Measurements from ENCODE around the gene MYL4. TPM values are rescaled to one million over a fixed set of nuclear protein-coding genes. Genes with fewer than 3 reads are reported as not detected.

The MYL4 gene
- total RNA-seq, 6 experiments from 2014 or later: not detected

DNA sequence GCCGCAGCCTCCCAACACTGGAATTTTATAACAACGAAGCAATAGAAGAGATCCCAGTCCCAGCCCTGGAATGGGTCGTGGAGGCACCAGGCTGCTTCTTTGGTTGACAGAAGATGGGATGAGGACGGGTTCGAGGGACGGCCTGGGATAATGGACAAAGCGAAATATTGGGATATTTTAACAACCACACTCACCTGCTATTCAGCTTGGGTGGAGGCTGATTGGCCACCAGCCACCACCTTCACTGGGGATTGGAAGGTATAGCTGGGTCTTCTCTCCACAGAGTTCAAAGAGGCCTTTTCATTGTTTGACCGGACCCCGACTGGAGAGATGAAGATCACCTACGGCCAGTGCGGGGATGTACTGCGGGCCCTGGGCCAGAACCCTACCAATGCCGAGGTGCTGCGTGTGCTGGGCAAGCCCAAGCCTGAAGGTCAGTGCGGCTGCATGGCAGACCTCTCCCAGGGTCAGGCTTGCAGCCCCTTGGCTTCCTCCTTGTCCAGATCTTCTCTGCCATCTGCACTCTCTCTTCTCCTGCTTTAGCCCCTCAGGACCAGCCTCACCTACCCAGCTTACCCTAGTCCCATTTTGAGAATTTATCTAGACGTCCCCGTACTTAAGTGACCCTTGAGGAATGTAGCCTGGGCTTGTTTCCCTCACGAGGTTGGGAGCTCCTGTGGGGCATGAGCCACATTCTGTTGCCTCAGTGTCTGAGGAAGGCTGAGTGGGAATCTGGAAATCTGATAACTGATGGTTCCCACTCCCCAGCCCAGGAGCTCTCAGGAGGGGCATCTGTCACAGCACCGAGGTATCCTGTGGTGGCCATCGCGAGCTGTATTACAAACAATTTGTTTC is 10.7 kb downstream of the MYL4 start:
- Mint-ChIP-seq H3K27me3 (ENCODE audit: insufficient read depth) (peaks cover 8% of the 10 kb centered on the region), H3K4me3 (no peak overlapping the region), H3K36me3 (ENCODE audit: low read depth) (peaks cover 6% of the 10 kb centered on the region), H3K4me1 (ENCODE audit: low read depth) (peaks cover 25% of the 10 kb centered on the region), H3K27ac (no peak overlapping the region), H3K9me3 (no peaks in the 10 kb centered on the region; the same call in 1 of the 2 replicates)
- TF ChIP-seq CTCF (IDR thresholded peaks at IDR 0.05): no peak
- no peak for DNase-seq

DNA sequence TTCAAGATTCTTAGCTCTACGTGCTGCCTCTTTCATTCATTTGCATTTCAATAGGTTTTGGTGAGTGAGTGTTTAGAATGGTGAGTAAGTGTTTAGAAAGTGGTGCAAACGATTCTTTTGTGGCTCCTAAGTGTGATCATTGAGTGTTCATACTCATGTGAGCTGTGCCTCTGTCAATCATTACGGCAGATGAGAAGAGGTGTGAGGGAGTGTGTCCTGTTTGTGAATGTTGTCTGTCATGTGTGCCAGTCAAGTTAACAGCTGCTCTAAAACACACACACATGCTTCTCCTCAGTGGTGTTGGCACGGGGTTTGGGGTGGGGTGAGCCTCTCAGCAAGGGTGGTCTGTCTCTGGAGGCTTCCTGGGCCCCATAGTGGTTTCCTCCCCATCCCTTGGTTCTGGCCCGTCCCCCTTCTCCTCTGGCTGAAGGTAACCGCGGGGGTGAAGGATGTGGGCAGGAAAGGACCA is 11.4 kb downstream of the MYL4 start:
- no peak for DNase-seq
- Mint-ChIP-seq H3K27ac (no peak overlapping the region), H3K9me3 (no peaks in the 10 kb centered on the region; the same call in 1 of the 2 replicates), H3K4me1 (ENCODE audit: low read depth) (peaks cover 32% of the 10 kb centered on the region), H3K4me3 (no peak overlapping the region), H3K36me3 (ENCODE audit: low read depth) (peaks cover 6% of the 10 kb centered on the region), H3K27me3 (ENCODE audit: insufficient read depth) (peaks cover 8% of the 10 kb centered on the region)
- TF ChIP-seq CTCF (IDR thresholded peaks at IDR 0.05): no peak

DNA sequence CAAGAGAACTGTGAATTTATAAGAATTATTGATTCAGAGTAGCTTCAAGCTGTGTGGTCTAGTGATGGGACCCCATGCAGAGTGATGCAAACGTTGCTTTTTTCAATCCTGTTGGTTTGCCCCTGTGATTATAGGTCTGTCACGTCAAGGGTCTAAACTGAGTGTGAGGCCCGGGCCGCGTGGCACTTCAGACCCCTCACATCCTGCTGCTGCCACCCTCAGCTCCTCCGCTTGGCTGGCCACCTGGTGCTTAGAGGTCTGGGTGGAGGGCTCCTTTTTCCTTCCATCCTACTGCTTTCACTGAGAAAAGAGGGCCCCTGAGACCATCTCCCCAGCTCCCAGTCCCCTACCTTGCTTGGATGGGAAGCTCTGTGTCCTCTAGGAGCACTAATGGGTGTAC is 12.0 kb downstream of the MYL4 start:
- no peak for DNase-seq
- H3K4me3 Mint-ChIP-seq: no peak overlapping the region
- peaks cover 8% of the 10 kb centered on the region for H3K27me3 Mint-ChIP-seq (ENCODE audit: insufficient read depth)
- H3K27ac Mint-ChIP-seq: no peak overlapping the region
- TF ChIP-seq CTCF (IDR thresholded peaks at IDR 0.05): no peak
- peaks cover 38% of the 10 kb centered on the region for H3K4me1 Mint-ChIP-seq (ENCODE audit: low read depth)
- H3K9me3 Mint-ChIP-seq: no peaks in the 10 kb centered on the region; the same call in 1 of the 2 replicates
- H3K36me3 Mint-ChIP-seq (ENCODE audit: low read depth): peaks cover 6% of the 10 kb centered on the region

- TF ChIP-seq CTCF (IDR thresholded peaks at IDR 0.05): no peak
- Mint-ChIP-seq H3K9me3 (no peaks in the 10 kb centered on the region; the same call in 1 of the 2 replicates), H3K27ac (no peak overlapping the region), H3K36me3 (ENCODE audit: low read depth) (peaks cover 6% of the 10 kb centered on the region), H3K4me1 (ENCODE audit: low read depth) (peaks cover 41% of the 10 kb centered on the region), H3K27me3 (ENCODE audit: insufficient read depth) (peaks cover 8% of the 10 kb centered on the region), H3K4me3 (no peak overlapping the region)
- no peak for DNase-seq
These were observed 12.9 kb downstream of the MYL4 start for GRCh38 chr17:47222047-47222446.

GRCh38 chr17:47223007-47223406 is 13.9 kb downstream of the MYL4 start:
- TF ChIP-seq CTCF (IDR thresholded peaks at IDR 0.05): no peak
- no peak overlapping the region for H3K27ac Mint-ChIP-seq
- no peaks in the 10 kb centered on the region; the same call in 1 of the 2 replicates for H3K9me3 Mint-ChIP-seq
- H3K4me3 Mint-ChIP-seq: no peak overlapping the region
- H3K27me3 Mint-ChIP-seq (ENCODE audit: insufficient read depth): peaks cover 8% of the 10 kb centered on the region
- peaks cover 6% of the 10 kb centered on the region for H3K36me3 Mint-ChIP-seq (ENCODE audit: low read depth)
- no peak for DNase-seq
- H3K4me1 Mint-ChIP-seq (ENCODE audit: low read depth): peaks cover 41% of the 10 kb centered on the region

All from HFFc6 (cell line).